MCF 10A (cell line): ENCODE measurements around the gene FAM89B. TPM values are rescaled to one million over a fixed set of nuclear protein-coding genes. Genes with fewer than 3 reads are reported as not detected.

ENCODE experiments used
- BruUV-seq: library from RNA; stranded (reverse); fragments of 400-500 nt; replicated peaks from 2 replicates; lab custom pipeline; 2021; lab: Mats Ljungman, UMichigan
- CTCF ChIA-PET: fragments of 300-600 bp; sonication (Branson Sonifier 250); formaldehyde crosslinking; extraction: SDS; loops from one replicate; lab custom pipeline; 2021; ENCODE audit warnings: antibody characterized with exemption, inconsistent platforms; lab: Yijun Ruan, JAX
- POLR2A ChIA-PET: fragments of 300-600, 350-650 bp; sonication (Branson Sonifier 250); formaldehyde crosslinking; extraction: SDS; loops from one replicate; lab custom pipeline; 2020; ENCODE audit warnings: antibody characterized with exemption, inconsistent platforms; lab: Yijun Ruan, JAX
- DNase-seq: peaks from one replicate; pipeline ENCODE4 v3.0.0-alpha.2; 2018; ENCODE audit not compliant: unreplicated experiment
- H3K27ac Mint-ChIP-seq: one replicate; pipeline ENCODE4 v1.8.0; 2022; ENCODE audit warnings: mild to moderate bottlenecking, low read depth, mixed read lengths; ENCODE audit not compliant: unreplicated experiment
- H3K27me3 Mint-ChIP-seq: one replicate; pipeline ENCODE4 v1.8.0; 2022; ENCODE audit warnings: mixed read lengths; ENCODE audit not compliant: insufficient read depth, unreplicated experiment
- H3K36me3 Mint-ChIP-seq: one replicate; pipeline ENCODE4 v1.8.0; 2022; ENCODE audit warnings: mild to moderate bottlenecking, moderate library complexity, mixed read lengths; ENCODE audit not compliant: insufficient read depth, unreplicated experiment
- H3K4me1 Mint-ChIP-seq: one replicate; pipeline ENCODE4 v1.8.0; 2022; ENCODE audit warnings: mixed read lengths; ENCODE audit not compliant: insufficient read depth, unreplicated experiment
- H3K4me3 Mint-ChIP-seq: one replicate; pipeline ENCODE4 v1.8.0; 2022; ENCODE audit warnings: mild to moderate bottlenecking, moderate library complexity, mixed read lengths; ENCODE audit not compliant: unreplicated experiment
- H3K9me3 Mint-ChIP-seq: one replicate; pipeline ENCODE4 v1.8.0; 2022; ENCODE audit warnings: mixed read lengths; ENCODE audit not compliant: unreplicated experiment
- intact Hi-C: fragments of 100-400 bp; cut with micrococcal nuclease; formaldehyde crosslinking; loops from 2 replicates; pipeline ENCODE4 v1.14.1; 2022
- total RNA-seq: library from RNA; stranded (reverse); gene quantifications from 2 replicates; pipeline ENCODE4 v1.2.3, GENCODE V29; 2022
- TF ChIP-seq, protein P1 (sequence below): fragments of 200-600 bp; IDR thresholded peaks from one replicate; pipeline ENCODE4 v1.8.0; 2022; ENCODE audit warnings: antibody characterized with exemption, mild to moderate bottlenecking; ENCODE audit not compliant: unreplicated experiment

The FAM89B gene
- total RNA-seq, 1 experiment from 2014 or later: 16.7 TPM

DNA sequence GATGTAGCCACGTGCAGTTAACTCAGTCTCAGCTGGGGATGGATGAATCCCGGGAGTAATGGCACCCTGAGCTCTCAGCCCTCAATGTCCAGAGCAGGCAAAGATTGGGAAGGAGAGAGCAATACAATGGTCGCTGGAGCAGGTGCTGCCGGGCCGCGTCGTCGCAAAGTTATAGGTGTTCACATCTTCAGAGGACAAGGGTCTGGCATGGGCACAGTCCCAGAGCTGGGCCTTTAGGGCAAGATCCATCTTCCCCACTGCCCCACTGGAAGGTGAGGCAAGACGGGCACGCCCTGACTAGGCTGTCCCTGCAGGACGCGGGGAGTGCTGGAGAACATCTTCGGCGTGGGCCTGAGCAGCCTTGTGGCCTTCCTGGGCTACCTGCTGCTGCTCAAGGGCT is 50.8 kb downstream of the FAM89B start:
- ChIA-PET CTCF (interaction anchor here (0.6 to 1.2 kb wide), 3 partner anchors 20 to 28 kb away, joined by 3 read pairs; no protein-coding TSS in a partner anchor), POLR2A (interaction anchor here (0.6 to 1.6 kb wide), 5 partner anchors 10 to 349 kb away, joined by 3 to 7 read pairs (median 3); partner anchors contain the start of genes RELA and SIPA1)
- Mint-ChIP-seq H3K4me1 (no peaks in the 10 kb centered on the region), H3K36me3 (peaks cover 40% of the 10 kb centered on the region), H3K9me3 (no peaks in the 10 kb centered on the region), H3K27ac (no peak overlapping the region), H3K27me3 (no peaks in the 10 kb centered on the region), H3K4me3 (no peak overlapping the region)
- DNase-seq: no peak
- intact Hi-C loops: no loop called here
- TF ChIP-seq, protein P1, sequence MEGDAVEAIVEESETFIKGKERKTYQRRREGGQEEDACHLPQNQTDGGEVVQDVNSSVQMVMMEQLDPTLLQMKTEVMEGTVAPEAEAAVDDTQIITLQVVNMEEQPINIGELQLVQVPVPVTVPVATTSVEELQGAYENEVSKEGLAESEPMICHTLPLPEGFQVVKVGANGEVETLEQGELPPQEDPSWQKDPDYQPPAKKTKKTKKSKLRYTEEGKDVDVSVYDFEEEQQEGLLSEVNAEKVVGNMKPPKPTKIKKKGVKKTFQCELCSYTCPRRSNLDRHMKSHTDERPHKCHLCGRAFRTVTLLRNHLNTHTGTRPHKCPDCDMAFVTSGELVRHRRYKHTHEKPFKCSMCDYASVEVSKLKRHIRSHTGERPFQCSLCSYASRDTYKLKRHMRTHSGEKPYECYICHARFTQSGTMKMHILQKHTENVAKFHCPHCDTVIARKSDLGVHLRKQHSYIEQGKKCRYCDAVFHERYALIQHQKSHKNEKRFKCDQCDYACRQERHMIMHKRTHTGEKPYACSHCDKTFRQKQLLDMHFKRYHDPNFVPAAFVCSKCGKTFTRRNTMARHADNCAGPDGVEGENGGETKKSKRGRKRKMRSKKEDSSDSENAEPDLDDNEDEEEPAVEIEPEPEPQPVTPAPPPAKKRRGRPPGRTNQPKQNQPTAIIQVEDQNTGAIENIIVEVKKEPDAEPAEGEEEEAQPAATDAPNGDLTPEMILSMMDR: no peak
- BruUV-seq: no TSS peak

Other genes starting within 250 kb of the FAM89B start
- 83.9 and 86.6 TPM in 2 replicates for gene DPF2, start 238.7 kb upstream of the FAM89B start, total RNA-seq
- gene TIGD3, start 217.8 kb upstream of the FAM89B start, total RNA-seq: 0.14 TPM in 1 of 2 replicates, not detected in the other
- gene SLC25A45, start 189.9 kb upstream of the FAM89B start, total RNA-seq: 3.9 and 4.9 TPM in 2 replicates
- 18.9 and 21.7 TPM in 2 replicates for gene FRMD8, start 185.9 kb upstream of the FAM89B start, total RNA-seq
- 1,026 and 1,292 TPM in 2 replicates for gene NEAT1, start 149.7 kb upstream of the FAM89B start, total RNA-seq
- gene MALAT1, start 73.5 kb upstream of the FAM89B start, total RNA-seq: 10,851 and 12,068 TPM in 2 replicates
- 70.9 and 75.5 TPM in 2 replicates for gene SCYL1, start 47.5 kb upstream of the FAM89B start, total RNA-seq
- 10.6 and 11.0 TPM in 2 replicates for gene LTBP3, start 14.2 kb upstream of the FAM89B start, total RNA-seq
- 65.4 and 68.5 TPM in 2 replicates for gene ZNRD2, start 2.1 kb upstream of the FAM89B start, total RNA-seq
- 31.3 and 40.6 TPM in 2 replicates for gene EHBP1L1, start 3.5 kb downstream of the FAM89B start, total RNA-seq
- gene KCNK7, start 23.3 kb downstream of the FAM89B start, total RNA-seq: 0.25 TPM in 1 of 2 replicates, not detected in the other
- 35.2 and 39.7 TPM in 2 replicates for gene MAP3K11, start 41.7 kb downstream of the FAM89B start, total RNA-seq
- 40.9 and 45.8 TPM in 2 replicates for gene PCNX3, start 43.2 kb downstream of the FAM89B start, total RNA-seq
- 4.9 TPM in 2 replicates for gene SIPA1, start 65.6 kb downstream of the FAM89B start, total RNA-seq
- gene RELA, start 90.4 kb downstream of the FAM89B start, total RNA-seq: 82.1 and 83.0 TPM in 2 replicates
- 37.6 and 48.1 TPM in 2 replicates for gene KAT5, start 139.7 kb downstream of the FAM89B start, total RNA-seq
- gene RNASEH2C, start 148.3 kb downstream of the FAM89B start, total RNA-seq: 27.4 and 35.7 TPM in 2 replicates
- gene AP5B1, start 208.4 kb downstream of the FAM89B start, total RNA-seq: 12.9 and 14.4 TPM in 2 replicates
- not detected in 2 replicates for gene OVOL1, start 214.5 kb downstream of the FAM89B start, total RNA-seq